Upper lobe of left lung (tissue), 4 donors: ENCODE data around the gene OR51S1.

Experiments
- EP300 ChIP-seq, 4 donors: sonication (generic); formaldehyde crosslinking; IDR thresholded peaks; one replicate each; pipeline ENCODE4 v1.5.1; 2017; ENCODE audit warnings: antibody characterized with exemption in 4 of 4, control low read depth in 2 of 4
- POLR2A ChIP-seq, 4 donors: fragments of 450-650 bp; IDR thresholded peaks; one replicate each; pipeline ENCODE4 v1.5.1; 2016 to 2017; ENCODE audit warnings: antibody characterized with exemption in 4 of 4, mild to moderate bottlenecking in 2 of 4
- POLR2AphosphoS5 ChIP-seq, 2 donors: sonication (generic); formaldehyde crosslinking; IDR thresholded peaks; one replicate each; pipeline ENCODE4 v1.5.1; 2017; ENCODE audit warnings: antibody characterized with exemption in 2 of 2
- TF ChIP-seq, protein P1 (sequence below), 6 experiments: fragments of 450-650 bp in 4 of 6; fragments of 200-600 bp in 2 of 6; sonication (generic) in 2 of 6; IDR thresholded peaks; one replicate each; pipeline ENCODE4 v1.5.1; 2016 to 2019; ENCODE audit warnings: antibody characterized with exemption in 6 of 6

GRCh38 chr11:4862447-4863236, 13.6 kb upstream of the OR51S1 start:
- no peak for TF ChIP-seq EP300 (IDR thresholded peaks at IDR 0.05)
- TF ChIP-seq POLR2A (IDR thresholded peaks at IDR 0.05), result no peak
- TF ChIP-seq, protein P1, sequence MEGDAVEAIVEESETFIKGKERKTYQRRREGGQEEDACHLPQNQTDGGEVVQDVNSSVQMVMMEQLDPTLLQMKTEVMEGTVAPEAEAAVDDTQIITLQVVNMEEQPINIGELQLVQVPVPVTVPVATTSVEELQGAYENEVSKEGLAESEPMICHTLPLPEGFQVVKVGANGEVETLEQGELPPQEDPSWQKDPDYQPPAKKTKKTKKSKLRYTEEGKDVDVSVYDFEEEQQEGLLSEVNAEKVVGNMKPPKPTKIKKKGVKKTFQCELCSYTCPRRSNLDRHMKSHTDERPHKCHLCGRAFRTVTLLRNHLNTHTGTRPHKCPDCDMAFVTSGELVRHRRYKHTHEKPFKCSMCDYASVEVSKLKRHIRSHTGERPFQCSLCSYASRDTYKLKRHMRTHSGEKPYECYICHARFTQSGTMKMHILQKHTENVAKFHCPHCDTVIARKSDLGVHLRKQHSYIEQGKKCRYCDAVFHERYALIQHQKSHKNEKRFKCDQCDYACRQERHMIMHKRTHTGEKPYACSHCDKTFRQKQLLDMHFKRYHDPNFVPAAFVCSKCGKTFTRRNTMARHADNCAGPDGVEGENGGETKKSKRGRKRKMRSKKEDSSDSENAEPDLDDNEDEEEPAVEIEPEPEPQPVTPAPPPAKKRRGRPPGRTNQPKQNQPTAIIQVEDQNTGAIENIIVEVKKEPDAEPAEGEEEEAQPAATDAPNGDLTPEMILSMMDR (IDR thresholded peaks at IDR 0.05), result no peak
- TF ChIP-seq POLR2AphosphoS5 (IDR thresholded peaks at IDR 0.05), result no peak
